Liver (tissue), 9 donors: Measurements from ENCODE around the gene VPS72. TPM values are rescaled to one million over a fixed set of nuclear protein-coding genes. Genes with fewer than 3 reads are reported as not detected.

Experiments used
- DNase-seq: peaks from one replicate; pipeline ENCODE4 v3.0.0-alpha.2; 2017; ENCODE audit warnings: low spot score
- H3K27ac ChIP-seq, 2 donors: one replicate each; pipeline ENCODE4 v1.7.0; 2013; ENCODE audit warnings: inconsistent platforms in 2 of 2, low read length in 2 of 2, control low read depth in 1 of 2, low read depth in 1 of 2, mild to moderate bottlenecking in 1 of 2
- H3K27me3 ChIP-seq, 4 donors: one replicate each; pipeline versions ENCODE4 v1.6.1 to v1.7.0; 2013; ENCODE audit warnings: low read length in 3 of 4, inconsistent platforms in 1 of 4, mild to moderate bottlenecking in 1 of 4, moderate library complexity in 1 of 4; ENCODE audit not compliant: control insufficient read depth in 4 of 4, insufficient read depth in 4 of 4
- H3K36me3 ChIP-seq, 4 donors: one replicate each; pipeline versions ENCODE4 v1.6.1 to v1.7.0; 2013; ENCODE audit warnings: low read length in 3 of 4, mild to moderate bottlenecking in 3 of 4, low read depth in 1 of 4, moderate library complexity in 1 of 4; ENCODE audit not compliant: control insufficient read depth in 4 of 4, insufficient read depth in 3 of 4
- H3K4me1 ChIP-seq, 4 donors: one replicate each; pipeline versions ENCODE4 v1.6.1 to v1.7.0; 2013; ENCODE audit warnings: low read length in 3 of 4, mild to moderate bottlenecking in 3 of 4, moderate library complexity in 1 of 4; ENCODE audit not compliant: control insufficient read depth in 4 of 4, insufficient read depth in 4 of 4
- H3K4me3 ChIP-seq, 3 donors: one replicate each; pipeline versions ENCODE4 v1.6.1 to v1.7.0; 2013; ENCODE audit warnings: low read length in 3 of 3, control low read depth in 1 of 3, low read depth in 1 of 3, mild to moderate bottlenecking in 1 of 3
- H3K9ac ChIP-seq, 2 donors: one replicate each; pipeline ENCODE4 v1.7.0; 2013; ENCODE audit warnings: low read length in 2 of 2, mild to moderate bottlenecking in 2 of 2, moderate library complexity in 2 of 2, control low read depth in 1 of 2, low read depth in 1 of 2
- H3K9me3 ChIP-seq, 4 donors: one replicate each; pipeline versions ENCODE4 v1.6.1 to v1.7.0; 2013; ENCODE audit warnings: low read length in 3 of 4; ENCODE audit not compliant: control insufficient read depth in 4 of 4
- ATF3 ChIP-seq: IDR thresholded peaks from 2 replicates; pipeline ENCODE4 v1.6.1; 2016; ENCODE audit warnings: antibody characterized with exemption
- CTCF ChIP-seq: fragments of 150-350 bp; IDR thresholded peaks from 2 replicates; pipeline ENCODE4 v1.5.1; 2017; ENCODE audit warnings: improper control_type of control experiment, low read depth, low read length; ENCODE audit not compliant: missing input control
- EGR1 ChIP-seq, 2 donors: IDR thresholded peaks; 2 replicates each; pipeline ENCODE4 v1.6.1; 2016 to 2018; ENCODE audit warnings: antibody characterized with exemption in 2 of 2, low read depth in 2 of 2
- FOXA1 ChIP-seq: IDR thresholded peaks from 2 replicates; pipeline ENCODE4 v1.6.1; 2016; ENCODE audit warnings: antibody characterized with exemption
- FOXA2 ChIP-seq: IDR thresholded peaks from 2 replicates; pipeline ENCODE4 v1.6.1; 2016; ENCODE audit warnings: antibody characterized with exemption
- GABPA ChIP-seq, 2 donors: IDR thresholded peaks in 1 of 2; conservative IDR thresholded peaks in 1 of 2; 2 replicates each; pipeline ENCODE4 v1.6.1; 2016; ENCODE audit warnings: antibody characterized with exemption in 2 of 2, mild to moderate bottlenecking in 1 of 2, moderate library complexity in 1 of 2
- HNF4A ChIP-seq, 2 donors: conservative IDR thresholded peaks; 2 replicates each; pipeline ENCODE4 v1.6.1; 2016; ENCODE audit warnings: antibody characterized with exemption in 2 of 2, mild to moderate bottlenecking in 2 of 2
- HNF4G ChIP-seq: IDR thresholded peaks from 2 replicates; pipeline ENCODE4 v1.6.1; 2016; ENCODE audit warnings: antibody characterized with exemption
- JUND ChIP-seq, 2 donors: IDR thresholded peaks; 2 replicates each; pipeline ENCODE4 v1.6.1; 2016; ENCODE audit warnings: antibody characterized with exemption in 2 of 2
- MAX ChIP-seq: IDR thresholded peaks from 2 replicates; pipeline ENCODE4 v1.6.1; 2016; ENCODE audit warnings: antibody characterized with exemption
- NR2F2 ChIP-seq: IDR thresholded peaks from 2 replicates; pipeline ENCODE4 v1.6.1; 2016; ENCODE audit warnings: antibody characterized with exemption
- RAD21 ChIP-seq, 2 donors: IDR thresholded peaks; 2 replicates each; pipeline ENCODE4 v1.6.1; 2016; ENCODE audit warnings: antibody characterized with exemption in 2 of 2, mild to moderate bottlenecking in 2 of 2
- REST ChIP-seq: IDR thresholded peaks from 2 replicates; pipeline ENCODE4 v1.6.1; 2016; ENCODE audit warnings: antibody characterized with exemption, mild to moderate bottlenecking
- RXRA ChIP-seq, 2 donors: IDR thresholded peaks; 2 replicates each; pipeline ENCODE4 v1.6.1; 2017 to 2018; ENCODE audit warnings: antibody characterized with exemption in 2 of 2, mild to moderate bottlenecking in 1 of 2
- SP1 ChIP-seq: IDR thresholded peaks from 2 replicates; pipeline ENCODE4 v1.6.1; 2018; ENCODE audit warnings: antibody characterized with exemption, mild to moderate bottlenecking
- TAF1 ChIP-seq: conservative IDR thresholded peaks from 2 replicates; pipeline ENCODE4 v1.6.1; 2016; ENCODE audit warnings: antibody characterized with exemption, mild to moderate bottlenecking
- YY1 ChIP-seq: IDR thresholded peaks from 2 replicates; pipeline ENCODE4 v1.6.1; 2016; ENCODE audit warnings: antibody characterized with exemption, mild to moderate bottlenecking
- ZBTB33 ChIP-seq: IDR thresholded peaks from 2 replicates; pipeline ENCODE4 v1.6.1; 2016; ENCODE audit warnings: antibody characterized with exemption
- WGBS: extraction: QIAGEN DNeasy Blood & Tissue Kit; methylation state at CpG from one replicate; pipeline ENCODE4 v1.1.7; 2013; 5-methylcytosine and 5-hydroxymethylcytosine counted together
- polyA plus RNA-seq, 2 donors: library from polyadenylated mRNA; stranded (reverse) in 1 of 2; unstranded in 1 of 2; fragments of 200-250 nt in 1 of 2; fragments of >200 nt in 1 of 2; fragmentation: Nextera tagmentation in 1 of 2; extraction: Ambion mirVana in 1 of 2; gene quantifications; one replicate each; pipeline versions ENCODE4 v1.2.1 to v1.2.3, GENCODE V29; 2013 to 2015
- total RNA-seq, 2 donors: library from RNA; depleted of rRNA; stranded (reverse); fragments of >200 nt; gene quantifications; one replicate each; pipeline ENCODE4 v1.2.3, GENCODE V29; 2014
- donor health status: healthy.
- donor health status: healthy.
- donor health status: healthy.
- donor health status: healthy.
- donor health status: healthy.

The VPS72 gene
- total and polyA plus RNA-seq, 4 donors, result 10.7 to 16.0 (median 11.9) TPM

GRCh38 chr1:151147132-151147503, 42.9 kb downstream of the VPS72 start:
- no peaks in the 10 kb centered on the region for H3K9me3 ChIP-seq
- peaks cover 0 to 25% (median 16%) of the 10 kb centered on the region in 4 donors for H3K4me1 ChIP-seq
- peaks cover 0 to 2% (median 0%) of the 10 kb centered on the region in 4 donors for H3K36me3 ChIP-seq
- whole genome bisulfite sequencing, result 12% methylated on average over 7 of the region's 7 CpGs
- peak overlapping the region; percentile 40 to 75 for H3K27ac ChIP-seq
- H3K9ac ChIP-seq, result peak overlapping the region in 1 of 2 donors; percentile 12
- DNase-seq, result no peak
- H3K27me3 ChIP-seq, result no peaks in the 10 kb centered on the region
- TF ChIP-seq MAX, result no peak
- no peak for TF ChIP-seq EGR1 (IDR thresholded peaks at IDR 0.05; ENCODE audit: low read depth in 2 of 2)
- TF ChIP-seq RXRA (IDR thresholded peaks at IDR 0.05), result no peak
- no peak for TF ChIP-seq CTCF
- TF ChIP-seq SP1, result no peak
- TF ChIP-seq ATF3, result no peak
- no peak for TF ChIP-seq HNF4A (conservative IDR thresholded peaks at IDR 0.05)
- TF ChIP-seq FOXA1, result no peak
- TF ChIP-seq HNF4G, result no peak
- no peak for TF ChIP-seq JUND (IDR thresholded peaks at IDR 0.05)
- TF ChIP-seq NR2F2, result no peak
- TF ChIP-seq REST, result no peak
- no peak for TF ChIP-seq FOXA2
- TF ChIP-seq TAF1, result no peak
- TF ChIP-seq YY1, result no peak
- no peak for TF ChIP-seq GABPA (IDR thresholded peaks at IDR 0.05 in 1 of 2, conservative IDR thresholded peaks at IDR 0.05 in 1 of 2)
- TF ChIP-seq ZBTB33, result no peak
- no peak for TF ChIP-seq RAD21 (IDR thresholded peaks at IDR 0.05)
- H3K4me3 ChIP-seq, result peak overlapping the region; percentile 64 to 68 (median 65)
